GM13977 (cell line): ENCODE measurements around the gene PDGFB.

Experiments
- DNase-seq: peaks from one replicate; pipeline ENCODE4 v3.0.0; 2012; ENCODE audit warnings: low spot score
- in situ Hi-C: fragments of 300-500 bp; cut with MboI; formaldehyde crosslinking; loops from one replicate; pipeline ENCODE4 v1.12.0; 2022; ENCODE audit warnings: low sequenced_read_pairs, low pct_unique_long_range_greater_than_20kb, mixed read lengths, inconsistent platforms; ENCODE audit not compliant: unreplicated experiment
- TF ChIP-seq, protein P1 (sequence below): IDR thresholded peaks from 2 replicates; pipeline ENCODE4 v1.5.1; 2012; ENCODE audit warnings: mild to moderate bottlenecking, control low read depth; ENCODE audit not compliant: insufficient read depth; ENCODE audit errors: extremely low read depth, missing control alignments

PDGFB gene

GRCh38 chr22:39269095-39269790 is 24.5 kb upstream of the PDGFB start:
- TF ChIP-seq, protein P1, sequence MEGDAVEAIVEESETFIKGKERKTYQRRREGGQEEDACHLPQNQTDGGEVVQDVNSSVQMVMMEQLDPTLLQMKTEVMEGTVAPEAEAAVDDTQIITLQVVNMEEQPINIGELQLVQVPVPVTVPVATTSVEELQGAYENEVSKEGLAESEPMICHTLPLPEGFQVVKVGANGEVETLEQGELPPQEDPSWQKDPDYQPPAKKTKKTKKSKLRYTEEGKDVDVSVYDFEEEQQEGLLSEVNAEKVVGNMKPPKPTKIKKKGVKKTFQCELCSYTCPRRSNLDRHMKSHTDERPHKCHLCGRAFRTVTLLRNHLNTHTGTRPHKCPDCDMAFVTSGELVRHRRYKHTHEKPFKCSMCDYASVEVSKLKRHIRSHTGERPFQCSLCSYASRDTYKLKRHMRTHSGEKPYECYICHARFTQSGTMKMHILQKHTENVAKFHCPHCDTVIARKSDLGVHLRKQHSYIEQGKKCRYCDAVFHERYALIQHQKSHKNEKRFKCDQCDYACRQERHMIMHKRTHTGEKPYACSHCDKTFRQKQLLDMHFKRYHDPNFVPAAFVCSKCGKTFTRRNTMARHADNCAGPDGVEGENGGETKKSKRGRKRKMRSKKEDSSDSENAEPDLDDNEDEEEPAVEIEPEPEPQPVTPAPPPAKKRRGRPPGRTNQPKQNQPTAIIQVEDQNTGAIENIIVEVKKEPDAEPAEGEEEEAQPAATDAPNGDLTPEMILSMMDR: no peak
- in situ Hi-C loops: no loop called here
- no peak for DNase-seq

GRCh38 chr22:39268645-39269044 is 23.9 kb upstream of the PDGFB start:
- in situ Hi-C loops: no loop called here
- DNase-seq: no peak
- TF ChIP-seq, protein P1: no peak

DNA sequence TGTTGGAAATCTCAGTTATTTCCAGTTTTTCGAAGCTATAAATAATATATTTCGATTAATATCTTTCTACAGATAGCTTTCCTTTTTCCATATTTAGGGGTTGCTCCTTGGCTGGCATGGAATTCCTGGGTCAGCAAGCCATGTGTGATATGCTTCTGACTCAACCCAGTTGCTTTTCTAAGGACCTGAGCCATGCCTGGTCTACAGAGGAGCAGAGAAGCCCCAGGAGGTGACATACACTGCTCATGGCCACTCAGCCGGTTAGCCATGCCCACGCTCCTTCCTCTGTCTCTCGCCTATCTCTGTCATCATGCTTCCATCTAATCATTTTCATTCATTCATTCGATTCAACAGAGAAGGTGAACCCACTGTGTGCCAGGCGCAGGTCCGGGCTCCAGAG is 23.2 kb upstream of the PDGFB start:
- TF ChIP-seq, protein P1: no peak
- no peak for DNase-seq
- in situ Hi-C loops: no loop called here

- TF ChIP-seq, protein P1: no peak
- in situ Hi-C loops: no loop called here
- DNase-seq: peak; percentile 86
Observed at GRCh38 chr22:39266398-39267030, 21.7 kb upstream of the PDGFB start.

DNA sequence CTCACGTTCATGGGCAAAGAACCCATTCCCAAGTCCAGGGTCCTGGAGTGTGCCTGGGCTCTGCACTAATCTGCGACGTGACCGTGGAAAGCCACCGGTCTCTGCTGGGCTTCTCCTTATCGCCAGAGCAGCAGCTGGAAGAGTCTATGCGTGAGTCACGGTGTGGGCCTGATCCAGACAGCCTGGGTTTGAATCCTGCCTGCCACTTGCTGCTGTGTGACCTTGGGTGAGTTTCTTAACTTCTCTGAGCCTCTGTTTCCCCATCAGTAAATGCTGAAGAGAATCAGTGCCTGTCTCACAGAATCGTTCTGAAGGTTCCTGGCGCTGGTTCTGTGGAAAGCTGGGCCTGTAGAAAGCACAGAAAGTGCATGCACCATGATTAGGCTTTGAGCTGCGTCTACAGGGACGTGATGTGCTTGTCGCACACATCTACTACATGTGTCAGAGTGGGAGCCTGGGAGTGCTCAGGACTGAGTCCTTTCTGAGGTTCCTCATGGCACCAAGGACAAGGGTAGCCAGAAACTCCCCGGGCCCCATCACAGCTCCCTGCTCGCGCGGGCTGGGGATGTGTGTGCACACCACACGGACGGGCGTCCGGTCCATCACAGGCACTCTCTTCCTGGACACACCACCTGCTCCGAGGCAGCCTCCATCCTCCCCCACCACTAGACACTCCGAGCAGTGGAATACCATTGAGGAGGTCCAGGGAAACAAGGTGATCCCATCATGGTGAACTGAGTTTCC is 20.5 kb upstream of the PDGFB start:
- in situ Hi-C loops: no loop called here
- TF ChIP-seq, protein P1: no peak
- DNase-seq: no peak

DNA sequence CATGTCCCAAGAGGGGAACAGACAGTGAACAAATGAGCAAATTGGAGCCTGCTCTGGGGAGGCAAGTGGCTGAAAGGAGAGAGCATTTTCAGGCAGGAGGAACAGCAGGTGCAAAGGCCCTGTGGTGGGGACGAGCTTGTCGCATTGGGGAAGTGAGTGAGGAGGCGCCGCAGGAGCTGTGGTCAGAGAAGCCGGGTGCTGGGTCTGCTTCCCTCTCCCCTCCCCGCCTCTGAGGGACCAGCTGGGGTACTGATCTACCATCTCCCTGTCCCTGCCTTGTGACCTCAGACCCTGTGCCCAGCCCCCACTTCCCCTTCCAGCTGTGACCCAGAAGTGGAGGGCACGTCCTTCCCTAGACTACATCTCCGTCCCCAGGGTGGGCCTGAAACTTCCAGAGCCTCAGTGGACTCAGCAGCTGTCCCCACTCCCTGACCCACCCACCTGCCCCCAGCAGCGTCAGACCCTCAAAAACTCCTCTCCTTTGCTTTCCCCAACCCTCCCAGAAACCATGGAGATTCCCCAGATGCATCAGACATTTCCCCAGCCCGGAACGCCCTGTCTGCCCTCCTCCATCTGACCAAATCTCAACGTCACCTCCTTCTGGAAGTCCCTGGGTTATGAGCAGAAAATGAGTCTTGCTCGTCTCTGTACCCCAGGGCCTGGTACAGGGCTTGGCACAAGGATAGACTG is 19.7 kb upstream of the PDGFB start:
- no peak for DNase-seq
- in situ Hi-C loops: no loop called here
- TF ChIP-seq, protein P1: no peak
